Measurements from ENCODE around the gene LRRC45. TPM values are rescaled to one million over a fixed set of nuclear protein-coding genes. Genes with fewer than 3 reads are reported as not detected.

The LRRC45 gene
- total RNA-seq, 1 experiment from 2014 or later, result 41.5 TPM

DNA sequence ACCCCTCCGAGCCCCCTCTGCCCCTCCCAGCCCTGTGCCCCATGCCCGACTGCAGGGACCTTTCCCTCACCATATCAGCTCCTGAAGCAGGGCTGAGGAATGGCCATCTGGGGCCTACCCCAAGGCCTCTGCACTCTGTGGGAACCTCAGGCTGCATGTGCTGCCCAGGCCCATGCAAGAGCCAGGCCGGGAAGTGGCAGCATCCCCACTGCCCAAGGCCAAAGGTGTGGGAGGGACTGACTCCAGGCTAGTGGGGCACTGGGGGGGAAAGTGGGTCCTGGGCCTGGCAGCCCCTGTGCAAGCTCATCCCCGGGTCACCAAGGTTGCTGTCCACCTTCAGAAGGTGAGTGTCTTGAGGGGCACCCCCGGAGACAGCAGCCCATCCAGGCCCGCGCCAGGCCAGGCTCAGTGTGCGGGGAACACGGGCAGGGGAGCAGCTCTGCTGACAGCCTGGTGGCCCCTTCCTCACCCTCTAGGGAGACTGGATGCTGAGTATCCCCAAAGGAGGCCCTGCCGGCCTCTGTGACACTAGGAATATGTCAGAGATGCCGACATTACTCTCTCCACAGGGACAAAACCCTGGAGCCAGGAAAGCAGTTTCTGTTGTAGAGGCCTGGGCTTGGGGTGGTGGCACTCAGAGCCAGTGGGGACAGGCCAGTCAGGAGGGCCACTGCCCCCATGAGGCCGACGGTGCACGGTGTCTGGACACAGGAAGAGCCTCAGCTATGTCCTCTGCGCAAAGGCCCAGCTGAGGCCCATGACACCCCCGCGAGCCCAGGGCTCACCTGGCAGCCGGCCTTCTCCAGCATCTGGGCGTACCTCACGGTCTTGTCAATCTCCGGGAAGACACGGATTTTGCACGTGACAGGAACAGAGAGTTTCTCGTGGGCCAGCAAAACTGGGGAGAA, 39.2 kb downstream of the LRRC45 start:
- ChIA-PET POLR2A (ENCODE audit: unreplicated experiment) (no interaction called here), CTCF (no interaction called here)
- Histone ChIP-seq H4K20me1 (ENCODE audit: insufficient read depth) (no peaks in the 10 kb centered on the region), H3K27ac (no peak overlapping the region), H3K4me1 (replicated peaks; ENCODE audit: insufficient read depth) (peaks cover 9% of the 10 kb centered on the region; the same call in 1 of the 2 replicates), H3F3A (ENCODE audit: insufficient read depth, low read depth) (no peaks in the 10 kb centered on the region), H3K4me3 (no peak overlapping the region), H3K4me2 (no peak overlapping the region), H3K9me3 (ENCODE audit: insufficient read depth, low read depth) (no peaks in the 10 kb centered on the region), H2AFZ (no peak overlapping the region), H3K9me2 (ENCODE audit: insufficient read depth) (no peaks in the 10 kb centered on the region), H3K79me2 (ENCODE audit: low read depth) (peaks cover 17% of the 10 kb centered on the region; the same call in 1 of the 2 replicates), H3K27me3 (ENCODE audit: insufficient read depth, low read depth) (no peaks in the 10 kb centered on the region), H3K36me3 (ENCODE audit: low read depth) (no peaks in the 10 kb centered on the region)
- intact Hi-C loops (cut with micrococcal nuclease; ENCODE audit: unreplicated experiment), result no loop called here
- BruUV-seq (replicated peaks), result no TSS peak
- no peak for DNase-seq
- TF ChIP-seq CTCF (conservative IDR thresholded peaks at IDR 0.05), result no peak
- TF ChIP-seq EZH2 (IDR thresholded peaks at IDR 0.05; ENCODE audit: low read depth), result no peak

GRCh38 chr17:82062984-82063368, 39.9 kb downstream of the LRRC45 start:
- CTCF ChIA-PET, result no interaction called here
- no peak overlapping the region for H2AFZ ChIP-seq
- H3K27me3 ChIP-seq (ENCODE audit: insufficient read depth, low read depth), result no peaks in the 10 kb centered on the region
- H3K9me3 ChIP-seq (ENCODE audit: insufficient read depth, low read depth), result no peaks in the 10 kb centered on the region
- no peak overlapping the region for H3K27ac ChIP-seq
- H3K4me3 ChIP-seq, result no peak overlapping the region
- no peaks in the 10 kb centered on the region for H3K36me3 ChIP-seq (ENCODE audit: low read depth)
- no peaks in the 10 kb centered on the region for H4K20me1 ChIP-seq (ENCODE audit: insufficient read depth)
- H3K9me2 ChIP-seq (ENCODE audit: insufficient read depth), result no peaks in the 10 kb centered on the region
- TF ChIP-seq CTCF (conservative IDR thresholded peaks at IDR 0.05), result no peak
- no peak for TF ChIP-seq EZH2 (IDR thresholded peaks at IDR 0.05; ENCODE audit: low read depth)
- POLR2A ChIA-PET (ENCODE audit: unreplicated experiment), result interaction anchor here (0.7 kb wide), 1 partner anchor 35 kb away, joined by 3 read pairs; no protein-coding TSS in a partner anchor
- no peak for DNase-seq
- H3K4me2 ChIP-seq, result no peak overlapping the region
- no peaks in the 10 kb centered on the region for H3F3A ChIP-seq (ENCODE audit: insufficient read depth, low read depth)
- intact Hi-C loops (cut with micrococcal nuclease; ENCODE audit: unreplicated experiment), result no loop called here
- H3K79me2 ChIP-seq (ENCODE audit: low read depth), result peaks cover 17% of the 10 kb centered on the region; the same call in 1 of the 2 replicates
- BruUV-seq (replicated peaks), result no TSS peak
- H3K4me1 ChIP-seq (replicated peaks; ENCODE audit: insufficient read depth), result peaks cover 9% of the 10 kb centered on the region; the same call in 1 of the 2 replicates

- POLR2A ChIA-PET (ENCODE audit: unreplicated experiment), result interaction anchor here (0.7 kb wide), 1 partner anchor 35 kb away, joined by 3 read pairs; no protein-coding TSS in a partner anchor
- H3K9me2 ChIP-seq (ENCODE audit: insufficient read depth), result no peaks in the 10 kb centered on the region
- peak overlapping the region; percentile 89 for H3K4me2 ChIP-seq
- BruUV-seq (replicated peaks), result no TSS peak
- no peaks in the 10 kb centered on the region for H3K9me3 ChIP-seq (ENCODE audit: insufficient read depth, low read depth)
- peaks cover 9% of the 10 kb centered on the region; the same call in 1 of the 2 replicates for H3K4me1 ChIP-seq (replicated peaks; ENCODE audit: insufficient read depth)
- no peaks in the 10 kb centered on the region for H3F3A ChIP-seq (ENCODE audit: insufficient read depth, low read depth)
- DNase-seq, result no peak
- no peaks in the 10 kb centered on the region for H4K20me1 ChIP-seq (ENCODE audit: insufficient read depth)
- peaks cover 17% of the 10 kb centered on the region; the same call in 1 of the 2 replicates for H3K79me2 ChIP-seq (ENCODE audit: low read depth)
- H3K27me3 ChIP-seq (ENCODE audit: insufficient read depth, low read depth), result no peaks in the 10 kb centered on the region
- H3K36me3 ChIP-seq (ENCODE audit: low read depth), result no peaks in the 10 kb centered on the region
- no peak overlapping the region for H3K27ac ChIP-seq
- no peak overlapping the region for H2AFZ ChIP-seq
- intact Hi-C loops (cut with micrococcal nuclease; ENCODE audit: unreplicated experiment), result no loop called here
- CTCF ChIA-PET, result interaction anchor here (0.9 kb wide), 1 partner anchor 26 kb away, joined by 3 read pairs; the partner anchor contains the start of gene DCXR
- peak overlapping the region; percentile 71 for H3K4me3 ChIP-seq
- TF ChIP-seq CTCF (conservative IDR thresholded peaks at IDR 0.05) (no peak), EZH2 (IDR thresholded peaks at IDR 0.05; ENCODE audit: low read depth) (no peak)
Measured at GRCh38 chr17:82063424-82064415, 40.6 kb downstream of the LRRC45 start.
